ENCODE data around the gene RPA1. TPM values are rescaled to one million over a fixed set of nuclear protein-coding genes. Genes with fewer than 3 reads are reported as not detected.

The RPA1 gene
- total and polyA plus RNA-seq, 2 of the 8 experiments (the other 6 are each of a cell fraction or from before 2014, with no cell fraction given): 79.1 to 194 TPM

GRCh38 chr17:1800712-1801111 lies 29.1 kb upstream of the RPA1 start:
- FAIRE-seq: no peak
- H3K36me3 ChIP-seq (ENCODE audit: control insufficient read depth in 2 of 4, insufficient read depth in 4 of 4, low read length in 3 of 4): peaks cover 0 to 34% (median 24%) of the 10 kb centered on the region in 4 experiments; a peak in 7 of 8 replicates
- TF ChIP-seq FOSL1 (IDR thresholded peaks at IDR 0.05; ENCODE audit: insufficient read depth, low read depth, low read length) (no peak), HDAC6 (IDR thresholded peaks at IDR 0.05; ENCODE audit: low read depth, low read length) (no peak), MAFK (IDR thresholded peaks at IDR 0.05; ENCODE audit: low read depth, low read length) (no peak), CHD1 (IDR thresholded peaks at IDR 0.05; ENCODE audit: low read depth, low read length) (no peak), POU5F1 (IDR thresholded peaks at IDR 0.05; ENCODE audit: low read depth, low read length) (no peak), TAF7 (optimal IDR thresholded peaks at IDR 0.05; ENCODE audit: borderline replicate concordance, low read depth, low read length) (no peak), RFX5 (IDR thresholded peaks at IDR 0.05; ENCODE audit: borderline replicate concordance, low read depth, low read length) (no peak), RBBP5 (IDR thresholded peaks at IDR 0.05; ENCODE audit: borderline replicate concordance, low read depth, low read length) (no peak), POLR2A (IDR thresholded peaks at IDR 0.05; ENCODE audit: control extremely low read depth in 1 of 2, low read depth in 2 of 2, low read length in 2 of 2) (no peak), POLR2AphosphoS5 (IDR thresholded peaks at IDR 0.05; ENCODE audit: low read depth, low read length) (no peak), EP300 (IDR thresholded peaks at IDR 0.05; ENCODE audit: borderline replicate concordance in 1 of 2, low read depth in 2 of 2, low read length in 2 of 2) (no peak), SAP30 (IDR thresholded peaks at IDR 0.05; ENCODE audit: insufficient read depth, insufficient replicate concordance, low read length) (no peak), KDM4A (IDR thresholded peaks at IDR 0.05; ENCODE audit: low read depth, low read length, severe bottlenecking) (no peak)

More at GRCh38 chr17:1800712-1801111, 29.1 kb upstream of the RPA1 start:
- Histone ChIP-seq H3K79me2 (ENCODE audit: control insufficient read depth in 1 of 2, insufficient read depth in 2 of 2, low read length in 2 of 2) (no peaks in the 10 kb centered on the region), H3K23me2 (ENCODE audit: low read depth, low read length) (no peaks in the 10 kb centered on the region), H3K4me2 (ENCODE audit: insufficient read depth in 1 of 2, low read depth in 2 of 2, low read length in 2 of 2) (no peak overlapping the region), H3K27ac (ENCODE audit: low read depth, low read length) (no peak overlapping the region), H3K18ac (ENCODE audit: extremely low read depth, low read length) (no peak overlapping the region), H3K9me3 (ENCODE audit: insufficient read depth in 2 of 2, low read depth in 1 of 2, low read length in 1 of 2) (no peaks in the 10 kb centered on the region), H3K56ac (replicated peaks; ENCODE audit: insufficient read length, low read depth, low read length) (no peak overlapping the region), H2BK120ac (replicated peaks; ENCODE audit: low read depth, low read length) (no peak overlapping the region), H3K4me1 (replicated peaks in 1 of 4; ENCODE audit: control insufficient read depth in 3 of 4, insufficient read depth in 4 of 4, low read length in 3 of 4) (no peaks in the 10 kb centered on the region), H2BK20ac (ENCODE audit: low read length) (no peak overlapping the region), H2BK15ac (ENCODE audit: low read length) (no peak overlapping the region), H2AFZ (ENCODE audit: low read length) (no peak overlapping the region), H3K4ac (replicated peaks; ENCODE audit: insufficient read length, low read depth, low read length) (no peak overlapping the region), H4K91ac (replicated peaks; ENCODE audit: insufficient read length, low read length) (no peak overlapping the region), H3K14ac (ENCODE audit: insufficient read length) (no peak overlapping the region), H2BK12ac (ENCODE audit: low read depth, low read length) (no peak overlapping the region), H2BK5ac (ENCODE audit: low read depth, low read length) (no peak overlapping the region), H3K79me1 (ENCODE audit: low read depth, low read length) (no peaks in the 10 kb centered on the region; the same call in 1 of the 2 replicates), H3K27me3 (replicated peaks in 1 of 4; ENCODE audit: control insufficient read depth in 3 of 4, extremely low read depth in 1 of 4, insufficient read depth in 3 of 4, low read length in 3 of 4) (no peaks in the 10 kb centered on the region), H4K8ac (ENCODE audit: extremely low read depth, insufficient read depth, low read length) (no peak overlapping the region), H2AK5ac (ENCODE audit: low read depth, low read length) (no peak overlapping the region), H3K9ac (replicated peaks in 1 of 4; ENCODE audit: extremely low read depth in 1 of 4, low read depth in 3 of 4, low read length in 3 of 4) (no peak overlapping the region), H3K23ac (ENCODE audit: insufficient read length) (no peak overlapping the region), H3K4me3 (ENCODE audit: extremely low read depth in 1 of 4, insufficient read depth in 2 of 4, low read depth in 3 of 4, low read length in 4 of 4) (no peak overlapping the region), H4K5ac (ENCODE audit: insufficient read length, low read depth, low read length) (no peak overlapping the region), H4K20me1 (replicated peaks in 1 of 2; ENCODE audit: control insufficient read depth in 1 of 2, insufficient read depth in 2 of 2, low read length in 2 of 2) (no peaks in the 10 kb centered on the region)
- ChIA-PET CTCF (ENCODE audit: partially characterized antibody) (no interaction called here), POLR2A (ENCODE audit: partially characterized antibody) (interaction anchor here (0.6 to 1.1 kb wide), 2 partner anchors 25 to 84 kb away, joined by 3 read pairs; no protein-coding TSS in a partner anchor)
- WGBS, 2 experiments (ENCODE audit: extremely low coverage in 1 of 2, insufficient coverage in 1 of 2, insufficient read length in 1 of 2, insufficient replicate concordance in 2 of 2, low coverage in 1 of 2, low lambda C conversion rate in 2 of 2, missing lambda C conversion rate in 1 of 2): 86% methylated on average over 4 of the region's 4 CpGs; no CpG with 5 or more reads in 1 of the 2 experiments
- no peak for DNase-seq (ENCODE audit: low read depth in 1 of 2, low spot score in 2 of 2)

Data from H1 (cell line).